Neuronal stem cell (in vitro differentiated cells): Measurements from ENCODE around the gene FRY.

Experiments
- DNase-seq: peaks from one replicate; pipeline ENCODE4 v3.0.0-alpha.2; 2013; ENCODE audit warnings: low spot score
- H2AFZ ChIP-seq: one replicate; pipeline ENCODE4 v1.6.1; 2013; ENCODE audit warnings: mild to moderate bottlenecking, low read length, inconsistent platforms
- H2AK5ac ChIP-seq: 2 replicates; pipeline ENCODE4 v1.6.1; 2013; ENCODE audit warnings: low read depth, mild to moderate bottlenecking, inconsistent platforms, low read length, moderate library complexity, mixed read lengths
- H2BK120ac ChIP-seq: 2 replicates; pipeline ENCODE4 v1.6.1; 2013; ENCODE audit warnings: low read depth, mild to moderate bottlenecking, inconsistent platforms, low read length, moderate library complexity, mixed read lengths
- H2BK12ac ChIP-seq: one replicate; pipeline ENCODE4 v1.6.1; 2013; ENCODE audit warnings: low read length, inconsistent platforms
- H2BK15ac ChIP-seq: 2 replicates; pipeline ENCODE4 v1.6.1; 2013; ENCODE audit warnings: mild to moderate bottlenecking, low read length, inconsistent platforms, mixed read lengths
- H2BK5ac ChIP-seq: one replicate; pipeline ENCODE4 v1.6.1; 2013; ENCODE audit warnings: inconsistent platforms, mild to moderate bottlenecking, low read length, moderate library complexity
- H3K14ac ChIP-seq: one replicate; pipeline ENCODE4 v1.6.1; 2013; ENCODE audit warnings: low read length, inconsistent platforms
- H3K18ac ChIP-seq: 2 replicates; pipeline ENCODE4 v1.6.1; 2013; ENCODE audit warnings: low read length, inconsistent platforms
- H3K23ac ChIP-seq: 2 replicates; pipeline ENCODE4 v1.6.1; 2013; ENCODE audit warnings: low read depth, mild to moderate bottlenecking, mixed read lengths, low read length, inconsistent platforms; ENCODE audit not compliant: poor library complexity
- H3K27ac ChIP-seq: replicated peaks from 3 replicates; pipeline ENCODE4 v1.5.1; 2013; ENCODE audit warnings: low read length, inconsistent platforms
- H3K27me3 ChIP-seq, 3 experiments: 2 replicates each; pipeline ENCODE4 v1.6.1; 2013; ENCODE audit warnings: low read length in 3 of 3, mild to moderate bottlenecking in 2 of 3, inconsistent platforms in 1 of 3, low read depth in 1 of 3, mixed read lengths in 1 of 3, moderate library complexity in 1 of 3; ENCODE audit not compliant: control insufficient read depth in 3 of 3, insufficient read depth in 3 of 3
- H3K36me3 ChIP-seq, 2 donors: replicated peaks in 1 of 2; 2 replicates each; pipeline ENCODE4 v1.6.1; 2013; ENCODE audit warnings: low read length in 2 of 2; ENCODE audit not compliant: control insufficient read depth in 2 of 2, insufficient read depth in 2 of 2
- H3K4ac ChIP-seq: 2 replicates; pipeline ENCODE4 v1.6.1; 2013; ENCODE audit warnings: inconsistent platforms, mild to moderate bottlenecking, low read length, moderate library complexity
- H3K4me1 ChIP-seq, 2 donors: 1 replicate in 1 of 2; 2 replicates in 1 of 2; pipeline ENCODE4 v1.6.1; 2013; ENCODE audit warnings: low read length in 2 of 2, low read depth in 1 of 2; ENCODE audit not compliant: control insufficient read depth in 2 of 2, insufficient read depth in 1 of 2
- H3K4me2 ChIP-seq: one replicate; pipeline ENCODE4 v1.6.1; 2013; ENCODE audit warnings: mild to moderate bottlenecking, low read length, inconsistent platforms; ENCODE audit not compliant: insufficient read depth, poor library complexity, severe bottlenecking
- H3K4me3 ChIP-seq, 2 donors: 2 replicates each; pipeline ENCODE4 v1.5.1; 2013; ENCODE audit warnings: low read length in 2 of 2, mild to moderate bottlenecking in 2 of 2, inconsistent platforms in 1 of 2, moderate library complexity in 1 of 2
- H3K79me1 ChIP-seq: one replicate; pipeline ENCODE4 v1.6.1; 2013; ENCODE audit warnings: low read depth, mild to moderate bottlenecking, inconsistent platforms, low read length, moderate library complexity
- H3K9ac ChIP-seq: one replicate; pipeline ENCODE4 v1.6.1; 2013; ENCODE audit warnings: mild to moderate bottlenecking, low read depth, low read length, inconsistent platforms; ENCODE audit not compliant: poor library complexity
- H3K9me3 ChIP-seq, 2 donors: replicated peaks in 1 of 2; 2 replicates each; pipeline versions ENCODE3 to v1.6.1; 2013; ENCODE audit warnings: low read length in 2 of 2, mild to moderate bottlenecking in 2 of 2, inconsistent platforms in 1 of 2, low read depth in 1 of 2, mixed read lengths in 1 of 2, moderate library complexity in 1 of 2; ENCODE audit not compliant: control insufficient read depth in 2 of 2, insufficient read depth in 1 of 2
- H4K8ac ChIP-seq: one replicate; pipeline ENCODE4 v1.6.1; 2013; ENCODE audit warnings: low read depth, mild to moderate bottlenecking, inconsistent platforms, low read length, moderate library complexity
- H4K91ac ChIP-seq: one replicate; pipeline ENCODE4 v1.6.1; 2013; ENCODE audit warnings: low read length, low read depth, mild to moderate bottlenecking, inconsistent platforms; ENCODE audit not compliant: poor library complexity
- WGBS, 2 donors: extraction: QIAGEN DNeasy Blood & Tissue Kit; methylation state at CpG; one replicate each; pipeline ENCODE4 v1.1.7; 2013; ENCODE audit warnings: missing lambda C conversion rate in 2 of 2, mixed read lengths in 1 of 2; ENCODE audit not compliant: insufficient read length in 2 of 2, insufficient replicate concordance in 1 of 2; ENCODE audit errors: extremely low coverage in 2 of 2; 5-methylcytosine and 5-hydroxymethylcytosine counted together

Gene FRY

GRCh38 chr13:32234914-32235313 lies 203.3 kb downstream of the FRY start:
- H4K8ac ChIP-seq: no peak overlapping the region
- H2BK5ac ChIP-seq: no peak overlapping the region
- H2AK5ac ChIP-seq: no peak overlapping the region
- no peak overlapping the region for H3K4ac ChIP-seq
- H3K4me3 ChIP-seq: no peak overlapping the region
- H3K18ac ChIP-seq: no peak overlapping the region
- no peak for DNase-seq
- H4K91ac ChIP-seq: no peak overlapping the region
- no peak overlapping the region for H3K23ac ChIP-seq
- H3K14ac ChIP-seq: no peak overlapping the region
- no peaks in the 10 kb centered on the region for H3K79me1 ChIP-seq
- WGBS, 2 donors: no CpG with 5 or more reads among the region's 2 CpGs
- no peak overlapping the region for H2BK120ac ChIP-seq
- no peak overlapping the region for H3K4me2 ChIP-seq
- peaks cover 1 to 5% of the 10 kb centered on the region in 2 donors for H3K9me3 ChIP-seq
- no peak overlapping the region for H3K27ac ChIP-seq
- no peak overlapping the region for H2BK15ac ChIP-seq
- H3K4me1 ChIP-seq: no peaks in the 10 kb centered on the region
- H2BK12ac ChIP-seq: no peak overlapping the region
- H2AFZ ChIP-seq: no peak overlapping the region
- H3K9ac ChIP-seq: no peak overlapping the region
- H3K27me3 ChIP-seq: no peaks in the 10 kb centered on the region
- H3K36me3 ChIP-seq: peaks cover 0 to 19% of the 10 kb centered on the region in 2 donors

- WGBS, 2 donors: no CpG with 5 or more reads among the region's 6 CpGs
Observed at GRCh38 chr13:32237681-32238080, 206.1 kb downstream of the FRY start.

GRCh38 chr13:32243695-32244094 lies 212.1 kb downstream of the FRY start:
- H3K18ac ChIP-seq: no peak overlapping the region
- H2AFZ ChIP-seq: no peak overlapping the region
- no peak overlapping the region for H3K27ac ChIP-seq
- no CpG with 5 or more reads among the region's 5 CpGs for WGBS, 2 donors
- H3K27me3 ChIP-seq: no peaks in the 10 kb centered on the region
- no peak overlapping the region for H3K4me3 ChIP-seq
- H3K4me1 ChIP-seq: peaks cover 0 to 1% of the 10 kb centered on the region in 2 donors
- no peak overlapping the region for H2BK12ac ChIP-seq
- H3K9me3 ChIP-seq: no peaks in the 10 kb centered on the region
- no peak overlapping the region for H4K8ac ChIP-seq
- no peaks in the 10 kb centered on the region for H3K79me1 ChIP-seq
- no peak overlapping the region for H2BK15ac ChIP-seq
- no peak overlapping the region for H3K4ac ChIP-seq
- no peak overlapping the region for H4K91ac ChIP-seq
- H3K23ac ChIP-seq: no peak overlapping the region
- DNase-seq: no peak
- H2BK120ac ChIP-seq: no peak overlapping the region
- peaks cover 0 to 2% of the 10 kb centered on the region in 2 donors for H3K36me3 ChIP-seq
- H3K4me2 ChIP-seq: no peak overlapping the region
- H2AK5ac ChIP-seq: no peak overlapping the region
- no peak overlapping the region for H2BK5ac ChIP-seq
- no peak overlapping the region for H3K14ac ChIP-seq
- H3K9ac ChIP-seq: peak overlapping the region; percentile 18

More at GRCh38 chr13:32237681-32238080, 206.1 kb downstream of the FRY start:
- no peak overlapping the region for H4K8ac ChIP-seq
- peaks cover 0 to 15% of the 10 kb centered on the region in 2 donors for H3K36me3 ChIP-seq
- H4K91ac ChIP-seq: no peak overlapping the region
- H3K27me3 ChIP-seq: no peaks in the 10 kb centered on the region
- H3K4me1 ChIP-seq: no peaks in the 10 kb centered on the region
- H3K27ac ChIP-seq: no peak overlapping the region
- peak overlapping the region; percentile 50 for H3K9ac ChIP-seq
- H3K4me2 ChIP-seq: no peak overlapping the region
- H3K14ac ChIP-seq: no peak overlapping the region
- no peak overlapping the region for H2BK12ac ChIP-seq
- no peak overlapping the region for H2BK120ac ChIP-seq
- H2AFZ ChIP-seq: no peak overlapping the region
- H3K4ac ChIP-seq: no peak overlapping the region
- no peak overlapping the region for H2AK5ac ChIP-seq
- H2BK15ac ChIP-seq: no peak overlapping the region
- no peak overlapping the region for H3K18ac ChIP-seq
- H3K79me1 ChIP-seq: no peaks in the 10 kb centered on the region
- DNase-seq: no peak
- peaks cover 1 to 5% of the 10 kb centered on the region in 2 donors for H3K9me3 ChIP-seq
- no peak overlapping the region for H3K23ac ChIP-seq
- no peak overlapping the region for H3K4me3 ChIP-seq
- H2BK5ac ChIP-seq: no peak overlapping the region

- Histone ChIP-seq H4K91ac (no peak overlapping the region), H4K8ac (no peak overlapping the region), H3K4ac (no peak overlapping the region), H2BK120ac (no peak overlapping the region), H3K9me3 (no peaks in the 10 kb centered on the region), H2BK5ac (no peak overlapping the region), H3K4me2 (no peak overlapping the region), H3K4me3 (no peak overlapping the region), H3K14ac (no peak overlapping the region), H3K4me1 (peaks cover 0 to 1% of the 10 kb centered on the region in 2 donors), H3K36me3 (peaks cover 0 to 8% of the 10 kb centered on the region in 2 donors), H3K27me3 (no peaks in the 10 kb centered on the region), H2BK12ac (no peak overlapping the region), H2AFZ (no peak overlapping the region), H3K23ac (no peak overlapping the region), H2AK5ac (no peak overlapping the region), H3K18ac (no peak overlapping the region), H3K9ac (no peak overlapping the region), H2BK15ac (no peak overlapping the region), H3K79me1 (no peaks in the 10 kb centered on the region), H3K27ac (no peak overlapping the region)
- WGBS, 2 donors: no CpG with 5 or more reads among the region's 5 CpGs
- DNase-seq: no peak
Observed at GRCh38 chr13:32245555-32245954, 214.0 kb downstream of the FRY start.
